WI38 (cell line): ENCODE data around the gene MGME1.

Experiments used
- H3K4me3 ChIP-seq: 2 replicates; pipeline ENCODE4 v1.5.1; 2011; ENCODE audit warnings: low read depth, mild to moderate bottlenecking, control low read depth, low read length
- TF ChIP-seq, protein P1 (sequence below): IDR thresholded peaks from 2 replicates; pipeline ENCODE4 v1.5.1; 2012; ENCODE audit warnings: low read depth, mild to moderate bottlenecking, control low read depth, low read length

The MGME1 gene

DNA sequence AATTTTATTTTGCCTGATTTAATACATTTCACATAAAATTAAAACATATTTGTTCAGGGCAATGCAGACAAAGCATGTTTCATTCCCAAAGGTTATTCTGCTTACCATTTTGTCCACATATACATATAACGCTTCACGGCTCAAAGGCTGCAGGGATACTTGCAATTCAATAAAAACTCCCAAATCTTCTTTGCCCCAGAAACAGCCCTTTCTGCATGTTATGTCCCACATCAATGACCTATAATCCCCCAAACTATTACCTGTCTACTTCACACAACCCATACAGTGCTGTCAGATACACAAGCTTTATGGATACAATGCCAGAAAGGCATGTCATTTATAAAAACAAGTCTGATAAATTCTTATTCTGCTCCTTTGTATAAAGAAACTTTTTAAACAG is 20.4 kb upstream of the MGME1 start:
- TF ChIP-seq, protein P1, sequence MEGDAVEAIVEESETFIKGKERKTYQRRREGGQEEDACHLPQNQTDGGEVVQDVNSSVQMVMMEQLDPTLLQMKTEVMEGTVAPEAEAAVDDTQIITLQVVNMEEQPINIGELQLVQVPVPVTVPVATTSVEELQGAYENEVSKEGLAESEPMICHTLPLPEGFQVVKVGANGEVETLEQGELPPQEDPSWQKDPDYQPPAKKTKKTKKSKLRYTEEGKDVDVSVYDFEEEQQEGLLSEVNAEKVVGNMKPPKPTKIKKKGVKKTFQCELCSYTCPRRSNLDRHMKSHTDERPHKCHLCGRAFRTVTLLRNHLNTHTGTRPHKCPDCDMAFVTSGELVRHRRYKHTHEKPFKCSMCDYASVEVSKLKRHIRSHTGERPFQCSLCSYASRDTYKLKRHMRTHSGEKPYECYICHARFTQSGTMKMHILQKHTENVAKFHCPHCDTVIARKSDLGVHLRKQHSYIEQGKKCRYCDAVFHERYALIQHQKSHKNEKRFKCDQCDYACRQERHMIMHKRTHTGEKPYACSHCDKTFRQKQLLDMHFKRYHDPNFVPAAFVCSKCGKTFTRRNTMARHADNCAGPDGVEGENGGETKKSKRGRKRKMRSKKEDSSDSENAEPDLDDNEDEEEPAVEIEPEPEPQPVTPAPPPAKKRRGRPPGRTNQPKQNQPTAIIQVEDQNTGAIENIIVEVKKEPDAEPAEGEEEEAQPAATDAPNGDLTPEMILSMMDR, result no peak
- no peak overlapping the region for H3K4me3 ChIP-seq

DNA sequence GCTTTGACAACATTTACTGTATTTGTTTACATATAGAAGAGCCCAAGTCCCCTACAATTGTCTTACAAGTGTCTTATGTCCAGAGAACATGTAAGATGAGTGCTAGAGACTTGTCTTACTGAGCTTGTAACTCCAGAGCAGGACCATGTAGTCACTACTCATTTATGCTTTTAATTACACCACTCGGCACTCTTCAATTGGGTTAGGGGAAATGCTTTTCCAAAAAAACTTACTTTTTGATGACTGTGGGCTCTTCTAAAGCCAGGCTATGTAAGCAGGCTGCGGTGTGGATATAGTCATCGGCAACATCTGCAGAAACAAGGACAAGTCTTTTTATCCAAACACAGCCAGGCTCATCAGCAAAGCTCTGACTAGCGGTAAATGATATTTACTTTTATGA is 18.9 kb upstream of the MGME1 start:
- no peak overlapping the region for H3K4me3 ChIP-seq
- TF ChIP-seq, protein P1, result no peak

DNA sequence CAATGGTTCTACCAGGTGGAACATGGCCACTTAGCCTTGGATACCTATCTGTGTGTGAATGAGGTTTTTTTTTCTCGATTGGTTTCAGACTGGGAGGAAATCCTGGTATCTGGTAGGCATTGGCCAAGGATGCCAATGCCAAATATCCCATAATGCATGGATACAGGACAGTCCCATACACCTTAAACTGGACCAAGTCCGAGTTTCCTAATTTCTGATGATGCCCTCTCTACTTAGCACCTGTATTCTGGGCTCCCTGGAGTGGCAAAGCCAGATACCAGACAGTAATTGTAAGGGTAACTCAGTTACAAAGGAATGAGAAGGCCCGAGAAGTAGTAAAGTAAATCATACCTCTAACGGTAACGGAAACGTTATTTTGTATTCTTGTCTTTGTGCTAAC is 18.1 kb upstream of the MGME1 start:
- TF ChIP-seq, protein P1, result no peak
- no peak overlapping the region for H3K4me3 ChIP-seq

DNA sequence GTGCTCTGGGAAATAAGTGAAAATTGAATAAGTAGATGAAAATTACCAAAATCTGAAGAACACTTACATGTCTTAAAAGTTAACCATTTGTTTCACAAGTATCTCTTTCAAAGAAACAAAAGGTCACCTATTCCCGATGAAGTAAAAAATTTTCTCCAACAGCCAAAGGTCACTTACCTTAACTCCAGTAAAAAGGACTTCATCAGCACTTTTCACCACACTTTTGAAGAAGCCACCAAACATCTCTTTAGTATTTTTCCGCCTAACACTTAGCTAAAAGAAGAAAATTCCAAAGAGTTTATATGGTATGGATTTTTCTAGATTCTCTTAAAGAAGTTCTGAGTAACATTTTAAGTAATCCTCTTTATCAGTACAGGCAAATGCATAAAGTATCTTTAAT is 17.5 kb upstream of the MGME1 start:
- TF ChIP-seq, protein P1, result no peak
- no peak overlapping the region for H3K4me3 ChIP-seq

DNA sequence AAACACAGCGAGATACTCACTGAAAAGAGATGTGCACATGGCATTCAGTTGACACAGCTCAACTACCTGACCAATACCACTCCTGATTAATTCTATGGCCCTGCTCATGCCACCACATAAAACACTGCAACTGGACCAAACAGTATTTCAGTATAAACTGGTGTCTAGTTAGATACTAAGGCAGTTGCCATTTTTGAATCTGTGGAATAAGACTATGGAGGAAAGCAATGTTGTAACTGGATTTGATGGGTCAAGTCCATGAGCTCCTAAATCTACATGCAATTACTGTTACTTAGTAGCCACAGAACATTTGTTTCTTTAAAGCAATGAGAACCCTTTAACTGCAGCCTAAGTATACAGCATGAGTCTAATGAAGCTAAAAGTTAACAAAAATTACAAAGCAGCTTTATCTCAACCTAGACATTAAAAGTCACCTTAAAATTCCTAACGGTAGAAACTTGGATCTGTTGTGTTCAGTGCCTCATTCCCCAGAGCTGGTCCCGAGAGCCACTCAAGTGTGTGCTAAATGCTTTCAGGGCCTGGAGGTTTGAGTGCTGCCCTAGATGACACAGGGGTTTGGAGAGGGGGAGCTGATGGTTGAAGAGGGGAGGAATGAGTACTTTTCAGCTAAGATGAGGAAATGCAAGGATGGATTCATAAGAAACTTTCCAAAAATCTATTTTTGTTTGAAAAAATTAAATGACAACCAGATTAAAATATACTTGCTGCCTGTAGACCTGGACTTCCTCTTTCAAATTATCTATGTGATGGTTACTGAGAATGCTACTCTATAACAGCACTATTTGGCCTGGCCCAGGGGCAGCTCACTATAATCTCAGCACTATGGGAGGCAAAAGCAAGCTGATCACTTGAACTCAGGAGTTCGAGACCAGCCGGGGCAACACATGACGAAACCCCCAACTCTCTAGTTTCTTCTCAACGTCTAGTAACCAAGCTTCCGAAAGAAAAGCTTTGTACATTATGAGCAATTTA is 15.8 kb upstream of the MGME1 start:
- TF ChIP-seq, protein P1, result no peak
- H3K4me3 ChIP-seq, result no peak overlapping the region

DNA sequence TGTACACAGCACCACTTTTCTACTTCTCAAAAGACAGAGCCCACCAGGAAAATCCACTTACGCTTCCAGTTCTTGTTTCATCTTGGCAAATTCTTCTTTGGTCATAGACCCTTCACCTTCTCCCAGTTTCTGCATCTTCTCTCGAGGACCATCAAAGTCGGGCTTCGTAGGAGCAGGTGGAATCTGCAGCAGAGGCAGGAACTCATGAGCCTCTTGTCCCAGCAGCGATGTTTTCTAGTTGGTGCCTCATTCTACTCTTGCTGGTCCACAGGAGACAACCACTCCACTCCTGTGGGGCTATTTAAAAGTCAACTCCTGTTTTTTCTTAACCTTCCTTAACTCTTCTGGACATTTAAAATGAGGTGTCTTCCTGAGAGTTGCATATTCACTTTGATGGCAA is 14.9 kb upstream of the MGME1 start:
- H3K4me3 ChIP-seq, result no peak overlapping the region
- TF ChIP-seq, protein P1, result no peak

DNA sequence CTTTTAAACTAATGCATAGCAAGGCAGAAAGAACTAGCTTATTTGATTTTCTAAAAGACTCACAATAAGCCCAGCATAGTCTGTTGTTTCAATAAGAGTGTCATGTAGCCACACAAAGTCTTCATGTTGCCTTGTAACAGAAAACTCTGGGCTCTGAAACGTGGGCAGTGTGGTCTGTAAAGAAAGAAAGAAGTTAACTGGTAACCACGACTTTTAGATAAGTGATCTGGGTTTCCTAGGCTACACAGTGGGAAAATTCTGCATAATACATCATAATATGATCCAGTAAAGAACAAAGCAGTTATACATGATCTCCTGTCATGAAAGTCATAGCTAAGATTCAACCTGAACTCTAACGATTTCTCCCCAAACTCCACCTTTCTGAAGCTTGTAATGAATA is 13.5 kb upstream of the MGME1 start:
- no peak overlapping the region for H3K4me3 ChIP-seq
- TF ChIP-seq, protein P1, result no peak
